DND-41 (cell line): ENCODE results near the gene WDR86.

ENCODE experiments used
- EZH2 ChIP-seq: IDR thresholded peaks from 3 replicates; pipeline ENCODE4 v1.6.1; 2012; ENCODE audit warnings: borderline replicate concordance, low read depth, mild to moderate bottlenecking, moderate library complexity, low read length, inconsistent platforms; ENCODE audit not compliant: severe bottlenecking
- TF ChIP-seq, protein P1 (sequence below): IDR thresholded peaks from 2 replicates; pipeline ENCODE4 v1.5.1; 2012; ENCODE audit warnings: borderline replicate concordance, low read length, moderate library complexity, mild to moderate bottlenecking; ENCODE audit not compliant: poor library complexity, severe bottlenecking; ENCODE audit errors: extremely low read depth

DNA sequence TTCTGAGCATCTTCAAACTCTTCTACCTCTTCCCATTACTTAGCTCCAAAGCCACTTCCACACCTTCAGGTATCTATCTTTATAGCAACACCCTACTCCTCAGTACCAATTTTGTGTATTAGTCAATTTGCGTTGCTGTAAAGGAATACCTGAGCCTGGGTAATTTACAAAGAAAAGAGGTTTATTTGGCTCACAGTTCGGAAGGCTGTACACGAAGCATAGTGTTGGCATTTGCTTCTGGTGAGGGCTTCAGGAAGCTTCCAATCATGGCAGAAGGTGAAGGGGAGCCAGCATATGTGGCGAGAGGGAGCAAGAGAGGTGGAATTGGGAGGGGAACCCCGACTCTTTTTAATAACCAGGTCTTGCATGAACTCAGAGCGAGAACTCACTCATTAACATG lies 47.7 kb upstream of the WDR86 start:
- TF ChIP-seq, protein P1, sequence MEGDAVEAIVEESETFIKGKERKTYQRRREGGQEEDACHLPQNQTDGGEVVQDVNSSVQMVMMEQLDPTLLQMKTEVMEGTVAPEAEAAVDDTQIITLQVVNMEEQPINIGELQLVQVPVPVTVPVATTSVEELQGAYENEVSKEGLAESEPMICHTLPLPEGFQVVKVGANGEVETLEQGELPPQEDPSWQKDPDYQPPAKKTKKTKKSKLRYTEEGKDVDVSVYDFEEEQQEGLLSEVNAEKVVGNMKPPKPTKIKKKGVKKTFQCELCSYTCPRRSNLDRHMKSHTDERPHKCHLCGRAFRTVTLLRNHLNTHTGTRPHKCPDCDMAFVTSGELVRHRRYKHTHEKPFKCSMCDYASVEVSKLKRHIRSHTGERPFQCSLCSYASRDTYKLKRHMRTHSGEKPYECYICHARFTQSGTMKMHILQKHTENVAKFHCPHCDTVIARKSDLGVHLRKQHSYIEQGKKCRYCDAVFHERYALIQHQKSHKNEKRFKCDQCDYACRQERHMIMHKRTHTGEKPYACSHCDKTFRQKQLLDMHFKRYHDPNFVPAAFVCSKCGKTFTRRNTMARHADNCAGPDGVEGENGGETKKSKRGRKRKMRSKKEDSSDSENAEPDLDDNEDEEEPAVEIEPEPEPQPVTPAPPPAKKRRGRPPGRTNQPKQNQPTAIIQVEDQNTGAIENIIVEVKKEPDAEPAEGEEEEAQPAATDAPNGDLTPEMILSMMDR = no peak
- no peak for TF ChIP-seq EZH2
